ENCODE data around the gene RAPGEF6. TPM values are rescaled to one million over a fixed set of nuclear protein-coding genes. Genes with fewer than 3 reads are reported as not detected.

The RAPGEF6 gene
- polyA plus RNA-seq, 1 donor from 2014 or later = 121 TPM

GRCh38 chr5:131377346-131377745 is 257.7 kb downstream of the RAPGEF6 start:
- no peak overlapping the region for H3K4me2 ChIP-seq (ENCODE audit: low read length)
- no peak overlapping the region for H3K27ac ChIP-seq (ENCODE audit: low read length)
- H3K27me3 ChIP-seq (ENCODE audit: insufficient read depth, low read depth, low read length) = no peaks in the 10 kb centered on the region
- H2AFZ ChIP-seq (ENCODE audit: low read depth, low read length) = no peak overlapping the region
- H4K20me1 ChIP-seq (ENCODE audit: insufficient read depth) = no peaks in the 10 kb centered on the region
- no peaks in the 10 kb centered on the region for H3K36me3 ChIP-seq (ENCODE audit: insufficient read depth, low read length)
- no peak for TF ChIP-seq MXI1 (conservative IDR thresholded peaks at IDR 0.05; ENCODE audit: poor library complexity, severe bottlenecking)
- no peak for TF ChIP-seq POLR2AphosphoS5 (IDR thresholded peaks at IDR 0.05)
- TF ChIP-seq, protein P1, sequence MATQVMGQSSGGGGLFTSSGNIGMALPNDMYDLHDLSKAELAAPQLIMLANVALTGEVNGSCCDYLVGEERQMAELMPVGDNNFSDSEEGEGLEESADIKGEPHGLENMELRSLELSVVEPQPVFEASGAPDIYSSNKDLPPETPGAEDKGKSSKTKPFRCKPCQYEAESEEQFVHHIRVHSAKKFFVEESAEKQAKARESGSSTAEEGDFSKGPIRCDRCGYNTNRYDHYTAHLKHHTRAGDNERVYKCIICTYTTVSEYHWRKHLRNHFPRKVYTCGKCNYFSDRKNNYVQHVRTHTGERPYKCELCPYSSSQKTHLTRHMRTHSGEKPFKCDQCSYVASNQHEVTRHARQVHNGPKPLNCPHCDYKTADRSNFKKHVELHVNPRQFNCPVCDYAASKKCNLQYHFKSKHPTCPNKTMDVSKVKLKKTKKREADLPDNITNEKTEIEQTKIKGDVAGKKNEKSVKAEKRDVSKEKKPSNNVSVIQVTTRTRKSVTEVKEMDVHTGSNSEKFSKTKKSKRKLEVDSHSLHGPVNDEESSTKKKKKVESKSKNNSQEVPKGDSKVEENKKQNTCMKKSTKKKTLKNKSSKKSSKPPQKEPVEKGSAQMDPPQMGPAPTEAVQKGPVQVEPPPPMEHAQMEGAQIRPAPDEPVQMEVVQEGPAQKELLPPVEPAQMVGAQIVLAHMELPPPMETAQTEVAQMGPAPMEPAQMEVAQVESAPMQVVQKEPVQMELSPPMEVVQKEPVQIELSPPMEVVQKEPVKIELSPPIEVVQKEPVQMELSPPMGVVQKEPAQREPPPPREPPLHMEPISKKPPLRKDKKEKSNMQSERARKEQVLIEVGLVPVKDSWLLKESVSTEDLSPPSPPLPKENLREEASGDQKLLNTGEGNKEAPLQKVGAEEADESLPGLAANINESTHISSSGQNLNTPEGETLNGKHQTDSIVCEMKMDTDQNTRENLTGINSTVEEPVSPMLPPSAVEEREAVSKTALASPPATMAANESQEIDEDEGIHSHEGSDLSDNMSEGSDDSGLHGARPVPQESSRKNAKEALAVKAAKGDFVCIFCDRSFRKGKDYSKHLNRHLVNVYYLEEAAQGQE (IDR thresholded peaks at IDR 0.05; ENCODE audit: borderline replicate concordance) = no peak
- no peak for TF ChIP-seq TAF1 (IDR thresholded peaks at IDR 0.05; ENCODE audit: low read depth)
- TF ChIP-seq, protein P2, sequence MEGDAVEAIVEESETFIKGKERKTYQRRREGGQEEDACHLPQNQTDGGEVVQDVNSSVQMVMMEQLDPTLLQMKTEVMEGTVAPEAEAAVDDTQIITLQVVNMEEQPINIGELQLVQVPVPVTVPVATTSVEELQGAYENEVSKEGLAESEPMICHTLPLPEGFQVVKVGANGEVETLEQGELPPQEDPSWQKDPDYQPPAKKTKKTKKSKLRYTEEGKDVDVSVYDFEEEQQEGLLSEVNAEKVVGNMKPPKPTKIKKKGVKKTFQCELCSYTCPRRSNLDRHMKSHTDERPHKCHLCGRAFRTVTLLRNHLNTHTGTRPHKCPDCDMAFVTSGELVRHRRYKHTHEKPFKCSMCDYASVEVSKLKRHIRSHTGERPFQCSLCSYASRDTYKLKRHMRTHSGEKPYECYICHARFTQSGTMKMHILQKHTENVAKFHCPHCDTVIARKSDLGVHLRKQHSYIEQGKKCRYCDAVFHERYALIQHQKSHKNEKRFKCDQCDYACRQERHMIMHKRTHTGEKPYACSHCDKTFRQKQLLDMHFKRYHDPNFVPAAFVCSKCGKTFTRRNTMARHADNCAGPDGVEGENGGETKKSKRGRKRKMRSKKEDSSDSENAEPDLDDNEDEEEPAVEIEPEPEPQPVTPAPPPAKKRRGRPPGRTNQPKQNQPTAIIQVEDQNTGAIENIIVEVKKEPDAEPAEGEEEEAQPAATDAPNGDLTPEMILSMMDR (IDR thresholded peaks at IDR 0.05; ENCODE audit: poor library complexity, severe bottlenecking) = no peak
- no peak for TF ChIP-seq RAD21 (conservative IDR thresholded peaks at IDR 0.05)
- TF ChIP-seq EZH2 (IDR thresholded peaks at IDR 0.05; ENCODE audit: borderline replicate concordance, insufficient read depth, low read length, poor library complexity, severe bottlenecking) = no peak
- H3K9ac ChIP-seq (ENCODE audit: low read length) = no peak overlapping the region
- no peaks in the 10 kb centered on the region for H3K9me3 ChIP-seq (ENCODE audit: low read length)
- H3F3A ChIP-seq (ENCODE audit: insufficient read depth, low read length, poor library complexity, severe bottlenecking) = no peaks in the 10 kb centered on the region
- no peaks in the 10 kb centered on the region for H3K79me2 ChIP-seq (replicated peaks; ENCODE audit: insufficient read depth, low read length)
- H3K9me2 ChIP-seq (ENCODE audit: insufficient read depth, low read length) = no peaks in the 10 kb centered on the region
- no peak overlapping the region for H3K4me3 ChIP-seq (ENCODE audit: low read length)

GRCh38 chr5:131375351-131375750 is 259.7 kb downstream of the RAPGEF6 start:
- Histone ChIP-seq H2AFZ (ENCODE audit: low read depth, low read length) (no peak overlapping the region), H4K20me1 (ENCODE audit: insufficient read depth) (no peaks in the 10 kb centered on the region), H3K79me2 (replicated peaks; ENCODE audit: insufficient read depth, low read length) (no peaks in the 10 kb centered on the region), H3K9me2 (ENCODE audit: insufficient read depth, low read length) (no peaks in the 10 kb centered on the region), H3K4me3 (ENCODE audit: low read length) (no peak overlapping the region), H3K4me2 (ENCODE audit: low read length) (no peak overlapping the region), H3K9ac (ENCODE audit: low read length) (no peak overlapping the region), H3K9me3 (ENCODE audit: low read length) (no peaks in the 10 kb centered on the region), H3F3A (ENCODE audit: insufficient read depth, low read length, poor library complexity, severe bottlenecking) (no peaks in the 10 kb centered on the region), H3K27me3 (ENCODE audit: insufficient read depth, low read depth, low read length) (no peaks in the 10 kb centered on the region), H3K27ac (ENCODE audit: low read length) (no peak overlapping the region), H3K36me3 (ENCODE audit: insufficient read depth, low read length) (no peaks in the 10 kb centered on the region)
- TF ChIP-seq RAD21 (conservative IDR thresholded peaks at IDR 0.05) = no peak
- TF ChIP-seq MXI1 (conservative IDR thresholded peaks at IDR 0.05; ENCODE audit: poor library complexity, severe bottlenecking) = no peak

Small RNA genes lying within 50 kb of the gene (small RNA-seq; reads per million reads assigned to genes)
- 0 reads per million in 3 experiments for gene RF02271

Other genes starting within 250 kb of the RAPGEF6 start
- 14.1 and 18.1 TPM in 2 replicates for gene FNIP1, start 161.8 kb upstream of the RAPGEF6 start, polyA plus RNA-seq

Measured in neural cell (in vitro differentiated cells).